Astrocyte of the cerebellum (primary cell): ENCODE measurements around the gene ZNRF2.

ENCODE experiments used
- DNase-seq: peaks from one replicate; pipeline ENCODE4 v3.0.0-alpha.2; 2011; ENCODE audit warnings: low read depth
- H3K4me3 ChIP-seq: 2 replicates; pipeline ENCODE4 v1.5.1; 2011; ENCODE audit warnings: mild to moderate bottlenecking, low read depth, low read length, moderate library complexity
- in situ Hi-C: cut with HindIII; loops from 2 replicates; pipeline ENCODE4 v1.10.0; 2017; ENCODE audit warnings: low sequenced_read_pairs
- TF ChIP-seq, protein P1 (sequence below): IDR thresholded peaks from 2 replicates; pipeline ENCODE4 v1.5.1; 2012; ENCODE audit warnings: low read length, low read depth, moderate library complexity, mild to moderate bottlenecking; ENCODE audit errors: missing control alignments

The ZNRF2 gene

DNA sequence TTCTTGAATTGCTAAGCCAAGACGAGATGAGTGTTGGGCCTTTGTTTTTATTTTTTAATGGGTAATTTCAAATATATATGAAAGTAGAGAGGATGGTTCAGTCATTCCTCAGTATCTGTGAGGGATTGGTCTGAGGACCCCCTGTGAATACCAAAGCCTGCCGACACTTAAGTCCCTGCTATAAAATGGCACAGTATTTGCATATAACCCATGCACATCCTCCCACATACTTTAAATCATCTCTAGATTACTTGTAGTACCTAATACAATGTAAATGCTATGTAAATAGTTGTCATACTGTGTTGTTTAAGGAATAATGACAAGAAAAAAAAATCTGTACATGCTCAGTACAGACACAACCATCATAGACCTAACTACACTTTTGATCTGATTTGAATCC lies 120.8 kb downstream of the ZNRF2 start:
- H3K4me3 ChIP-seq, result no peak overlapping the region
- TF ChIP-seq, protein P1, sequence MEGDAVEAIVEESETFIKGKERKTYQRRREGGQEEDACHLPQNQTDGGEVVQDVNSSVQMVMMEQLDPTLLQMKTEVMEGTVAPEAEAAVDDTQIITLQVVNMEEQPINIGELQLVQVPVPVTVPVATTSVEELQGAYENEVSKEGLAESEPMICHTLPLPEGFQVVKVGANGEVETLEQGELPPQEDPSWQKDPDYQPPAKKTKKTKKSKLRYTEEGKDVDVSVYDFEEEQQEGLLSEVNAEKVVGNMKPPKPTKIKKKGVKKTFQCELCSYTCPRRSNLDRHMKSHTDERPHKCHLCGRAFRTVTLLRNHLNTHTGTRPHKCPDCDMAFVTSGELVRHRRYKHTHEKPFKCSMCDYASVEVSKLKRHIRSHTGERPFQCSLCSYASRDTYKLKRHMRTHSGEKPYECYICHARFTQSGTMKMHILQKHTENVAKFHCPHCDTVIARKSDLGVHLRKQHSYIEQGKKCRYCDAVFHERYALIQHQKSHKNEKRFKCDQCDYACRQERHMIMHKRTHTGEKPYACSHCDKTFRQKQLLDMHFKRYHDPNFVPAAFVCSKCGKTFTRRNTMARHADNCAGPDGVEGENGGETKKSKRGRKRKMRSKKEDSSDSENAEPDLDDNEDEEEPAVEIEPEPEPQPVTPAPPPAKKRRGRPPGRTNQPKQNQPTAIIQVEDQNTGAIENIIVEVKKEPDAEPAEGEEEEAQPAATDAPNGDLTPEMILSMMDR, result no peak
- in situ Hi-C loops, result no loop called here
- no peak for DNase-seq

DNA sequence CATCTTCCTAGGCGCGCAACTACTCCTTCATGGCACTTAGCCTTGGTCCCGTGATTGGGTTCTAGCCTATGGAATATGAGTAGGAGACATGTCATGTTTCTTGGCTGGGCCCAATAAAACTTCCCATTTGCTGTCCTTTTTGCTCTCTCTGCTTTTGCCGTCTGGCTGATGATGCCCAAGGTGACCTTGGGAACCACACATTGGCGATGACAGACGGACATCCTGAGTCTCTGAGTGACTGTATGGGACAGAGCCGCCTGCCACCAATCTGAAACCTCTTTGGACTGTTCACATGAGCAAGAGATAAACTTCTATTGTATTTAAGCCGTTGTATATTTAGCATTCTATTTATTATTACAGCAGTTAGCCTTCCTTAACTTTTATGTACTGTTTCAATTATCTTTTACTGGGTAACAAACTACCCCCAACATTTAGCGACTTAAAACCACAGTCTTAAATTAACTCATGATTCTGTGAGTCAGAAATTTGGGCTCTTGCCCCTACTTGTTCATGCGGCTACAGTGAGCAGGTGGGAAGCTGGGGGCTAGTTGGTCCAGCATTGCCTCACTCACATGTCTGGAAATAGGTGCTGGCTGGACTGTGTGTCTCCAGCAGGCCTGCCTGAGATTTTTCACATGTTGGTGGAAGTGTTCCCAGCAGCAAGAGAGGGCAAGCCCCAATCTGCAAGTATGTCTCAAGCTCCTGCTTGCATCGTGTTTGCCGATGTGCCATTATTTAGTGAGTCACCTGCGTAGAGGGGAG lies 122.4 kb downstream of the ZNRF2 start:
- in situ Hi-C loops, result no loop called here
- TF ChIP-seq, protein P1, result no peak
- H3K4me3 ChIP-seq, result no peak overlapping the region
- DNase-seq, result no peak

DNA sequence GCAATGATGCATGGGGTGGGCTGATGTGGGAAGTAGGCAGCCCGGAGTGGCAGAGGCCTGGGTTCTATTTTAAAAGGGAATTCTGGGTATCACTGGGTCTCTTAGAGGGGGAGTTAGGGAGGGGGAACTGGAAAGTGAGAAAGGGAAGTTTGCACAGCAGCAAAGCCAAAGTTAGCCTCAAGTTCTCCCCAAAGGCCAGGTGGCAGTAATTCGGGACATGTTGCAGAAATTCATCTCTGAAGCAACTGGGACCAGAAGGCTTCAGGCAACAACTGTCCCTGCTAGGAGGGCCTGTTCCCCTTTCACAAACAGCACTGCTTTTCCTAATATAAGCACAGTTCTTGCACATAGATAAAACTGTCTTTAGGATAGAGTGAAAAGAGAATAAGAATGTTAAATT lies 126.8 kb downstream of the ZNRF2 start:
- in situ Hi-C loops, result no loop called here
- H3K4me3 ChIP-seq, result no peak overlapping the region
- DNase-seq, result no peak
- TF ChIP-seq, protein P1, result no peak

DNA sequence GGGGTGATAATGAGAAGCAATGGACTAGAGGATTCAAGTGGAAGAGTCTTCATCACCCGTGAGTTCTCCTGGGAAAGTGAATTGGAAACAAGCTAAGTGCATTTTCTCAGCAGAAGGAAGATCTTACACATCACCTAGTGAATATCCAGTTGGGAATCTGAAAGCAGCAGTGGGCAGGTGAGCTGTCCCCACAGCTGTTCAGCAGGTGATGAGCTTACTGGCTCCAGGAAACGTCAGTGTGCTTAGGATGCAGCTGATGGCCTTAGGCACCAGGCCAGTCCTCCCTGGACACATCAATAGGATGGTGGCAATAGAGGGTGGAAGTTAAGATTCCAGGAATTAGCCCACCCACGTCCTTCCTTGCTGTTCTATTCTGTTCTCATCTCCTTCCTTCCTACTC lies 127.5 kb downstream of the ZNRF2 start:
- in situ Hi-C loops, result no loop called here

DNA sequence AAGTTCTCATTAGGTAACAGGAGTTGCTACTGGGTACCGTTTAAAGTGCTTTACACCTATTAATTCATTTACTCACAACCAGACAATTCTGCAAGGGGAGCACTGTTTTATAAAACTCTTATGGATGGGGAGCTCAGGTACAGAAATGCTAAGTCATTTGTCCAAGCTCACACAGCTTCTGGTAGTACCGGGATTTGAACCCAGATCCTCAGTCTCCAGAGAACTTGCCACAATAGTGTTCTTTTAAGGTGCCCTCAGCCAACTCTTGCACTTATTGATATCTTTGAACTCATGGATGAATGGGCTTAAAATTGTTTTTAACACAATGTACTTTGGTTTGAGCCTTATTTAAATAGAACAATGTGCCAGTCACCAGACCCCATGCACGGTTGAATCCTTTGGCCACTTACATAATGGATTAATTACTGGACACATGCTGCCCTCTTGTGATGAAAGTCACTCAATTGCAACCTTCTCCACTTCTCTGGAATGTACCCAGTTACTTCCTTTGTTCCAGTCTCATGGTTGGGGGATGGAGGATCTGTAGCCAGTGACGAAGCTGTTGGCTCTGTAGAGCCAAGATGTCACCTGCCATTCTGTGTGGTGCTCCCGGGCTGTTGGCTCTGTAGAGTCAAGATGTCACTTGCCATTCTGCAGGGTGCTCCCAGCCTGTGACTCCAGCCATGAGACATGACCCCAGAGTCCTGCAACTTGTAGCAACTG lies 128.5 kb downstream of the ZNRF2 start:
- DNase-seq, result peak; percentile 85
- H3K4me3 ChIP-seq, result no peak overlapping the region
- in situ Hi-C loops, result no loop called here
- TF ChIP-seq, protein P1, result peak; percentile 54

More for the DNA sequence above, 127.5 kb downstream of the ZNRF2 start:
- TF ChIP-seq, protein P1, result no peak
- H3K4me3 ChIP-seq, result no peak overlapping the region
- DNase-seq, result no peak

DNA sequence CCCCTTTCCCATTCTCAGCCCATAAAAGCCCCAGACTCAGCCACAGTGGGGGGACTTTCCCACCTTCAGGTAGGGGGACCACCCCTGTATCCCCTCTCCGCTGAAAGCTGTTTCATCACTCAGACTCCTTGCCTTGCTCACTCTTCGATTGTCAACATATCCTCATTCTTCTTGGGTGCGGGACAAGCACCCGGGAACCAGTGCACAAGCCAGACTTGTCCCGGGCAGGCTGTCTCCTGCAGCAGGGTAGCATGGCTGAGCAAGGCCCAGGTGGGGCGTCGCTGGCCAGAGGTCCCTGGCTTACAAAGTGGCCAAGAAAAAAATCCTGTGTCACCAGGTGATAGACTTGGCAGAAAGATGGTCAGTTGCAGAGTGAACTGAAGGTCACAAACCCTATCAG lies 129.5 kb downstream of the ZNRF2 start:
- in situ Hi-C loops, result no loop called here
- TF ChIP-seq, protein P1, result no peak
- no peak overlapping the region for H3K4me3 ChIP-seq
- no peak for DNase-seq
